Esophagus muscularis mucosa (tissue), 3 donors: Measurements from ENCODE around the gene KRT40.

Experiments used
- CTCF ChIP-seq, 3 experiments: fragments of 200-600 bp in 2 of 3; fragments of 450-650 bp in 1 of 3; sonication (generic) in 2 of 3; IDR thresholded peaks; one replicate each; pipeline ENCODE4 v1.5.1; 2017 to 2019; ENCODE audit warnings: antibody characterized with exemption in 3 of 3, mild to moderate bottlenecking in 2 of 3, moderate library complexity in 1 of 3
- POLR2A ChIP-seq: fragments of 450-650 bp; IDR thresholded peaks from one replicate; pipeline ENCODE4 v1.6.1; 2017; ENCODE audit warnings: antibody characterized with exemption, moderate library complexity, mild to moderate bottlenecking, low read depth
- POLR2AphosphoS5 ChIP-seq, 2 donors: sonication (generic); formaldehyde crosslinking; IDR thresholded peaks; one replicate each; pipeline ENCODE4 v1.6.1; 2017; ENCODE audit warnings: antibody characterized with exemption in 2 of 2

- TF ChIP-seq CTCF (IDR thresholded peaks at IDR 0.05) (no peak), POLR2A (no peak), POLR2AphosphoS5 (IDR thresholded peaks at IDR 0.05) (no peak)
These were observed 40.6 kb upstream of the KRT40 start for GRCh38 chr17:41024697-41025096.
